HUDEP-2 (cell line): ENCODE results near the gene SSTR3.

Experiments
- DNase-seq, 76 experiments: peaks; one replicate each; lab custom pipeline; 2025; ENCODE audit not compliant: unreplicated experiment in 76 of 76; lab: John Stamatoyannopoulos, UW

SSTR3 gene

GRCh38 chr22:37154925-37155712 lies 57.2 kb downstream of the SSTR3 start:
- no peak for DNase-seq
